Fibroblast of gingiva (primary cell): ENCODE results near the gene ARL6IP4.

Source experiments
- DNase-seq: peaks from one replicate; pipeline ENCODE4 v3.0.0-alpha.2; 2011; ENCODE audit warnings: low read depth

Gene ARL6IP4

DNA sequence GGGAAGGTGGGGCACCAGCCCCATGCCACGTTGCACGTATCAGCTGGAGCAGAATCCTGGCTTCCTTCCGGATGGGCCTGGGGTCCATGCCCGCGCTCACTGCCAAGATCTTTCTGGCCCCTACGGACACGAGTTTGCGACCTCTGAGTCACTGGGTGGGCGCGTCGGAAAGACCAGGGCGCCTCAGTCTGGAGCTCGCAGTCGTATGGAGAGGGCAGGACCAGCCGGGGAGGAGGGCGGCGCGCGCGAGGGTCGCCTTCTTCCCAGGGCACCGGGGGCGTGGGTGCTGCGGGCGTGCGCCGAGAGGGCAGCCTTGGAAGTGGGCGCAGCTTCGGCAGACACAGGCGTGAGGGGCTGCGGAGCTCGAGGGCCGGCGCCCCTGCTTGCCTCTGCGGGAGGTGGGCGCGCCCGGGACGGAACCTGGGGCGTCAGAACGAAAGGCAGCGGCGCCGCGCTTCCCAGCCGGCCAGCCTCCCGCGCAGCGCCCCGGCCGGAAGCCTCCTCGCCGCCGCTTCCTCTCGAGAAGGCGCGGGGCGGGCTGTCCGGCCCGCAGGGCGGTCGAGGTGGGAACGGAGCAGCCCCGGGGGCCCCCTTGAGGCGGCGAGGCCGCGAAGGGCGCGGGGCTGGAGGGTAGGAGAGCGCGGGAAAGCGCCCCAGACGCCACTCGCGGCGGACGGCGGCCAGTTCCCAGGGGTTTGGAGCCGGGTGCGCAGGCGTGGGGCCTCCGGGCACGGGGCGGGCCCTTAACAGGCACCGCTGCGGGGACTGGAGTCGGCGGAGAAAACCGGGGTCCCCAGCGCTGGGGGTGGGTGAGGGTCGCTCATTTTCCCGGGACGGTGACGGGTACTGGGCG lies at the start of gene ARL6IP4:
Gene ARL6IP4 (plus strand): TSS at position 499 of the 853 bp plus-strand sequence. CDS start 459 bp downstream, outside the sequence.
- peak; percentile 54 for DNase-seq

DNA sequence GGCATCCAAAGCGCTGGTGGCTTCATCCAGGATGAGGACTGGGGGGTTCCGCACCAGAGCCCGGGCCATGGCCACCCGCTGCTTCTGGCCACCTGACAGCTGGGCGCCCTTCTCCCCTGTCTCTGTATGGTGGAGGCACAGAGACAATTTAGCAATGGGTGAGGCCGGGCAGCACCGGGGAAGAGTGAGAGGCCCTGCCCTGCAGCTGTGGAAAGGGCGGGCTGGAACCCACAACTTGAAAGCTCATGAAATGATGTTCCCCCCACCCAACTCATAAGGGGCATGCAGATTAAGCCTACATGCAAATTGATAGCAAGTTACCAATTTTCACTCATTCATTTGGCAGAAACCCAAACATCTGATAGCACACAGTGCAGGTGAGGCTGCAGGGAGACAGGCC lies 48.3 kb upstream of the ARL6IP4 start:
- DNase-seq = no peak

GRCh38 chr12:122934722-122935121 lies 45.8 kb upstream of the ARL6IP4 start:
- no peak for DNase-seq

GRCh38 chr12:122935318-122935717 lies 45.2 kb upstream of the ARL6IP4 start:
- no peak for DNase-seq

DNA sequence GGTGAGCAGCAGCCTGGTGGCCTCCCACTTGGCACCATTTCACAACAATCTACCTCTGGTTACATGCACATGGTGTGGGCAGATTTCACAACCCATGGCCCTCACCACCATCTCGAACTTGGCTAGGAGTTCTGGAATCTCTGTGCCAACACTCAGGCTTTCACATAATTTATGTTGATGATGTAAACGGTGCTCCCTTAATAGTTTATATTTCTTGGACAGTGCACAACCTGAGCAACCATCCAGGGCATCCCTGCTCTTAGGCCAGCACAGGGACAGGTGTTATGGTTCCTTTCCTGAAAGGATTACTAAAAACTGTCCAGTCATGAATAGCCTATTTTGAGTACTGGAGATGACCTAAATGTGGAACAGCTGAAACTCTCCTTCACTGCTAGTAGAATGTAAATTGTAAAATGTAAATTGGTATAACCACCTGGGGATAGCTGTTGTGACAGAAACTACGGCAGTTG lies 42.8 kb upstream of the ARL6IP4 start:
- DNase-seq = peak; percentile 75

DNA sequence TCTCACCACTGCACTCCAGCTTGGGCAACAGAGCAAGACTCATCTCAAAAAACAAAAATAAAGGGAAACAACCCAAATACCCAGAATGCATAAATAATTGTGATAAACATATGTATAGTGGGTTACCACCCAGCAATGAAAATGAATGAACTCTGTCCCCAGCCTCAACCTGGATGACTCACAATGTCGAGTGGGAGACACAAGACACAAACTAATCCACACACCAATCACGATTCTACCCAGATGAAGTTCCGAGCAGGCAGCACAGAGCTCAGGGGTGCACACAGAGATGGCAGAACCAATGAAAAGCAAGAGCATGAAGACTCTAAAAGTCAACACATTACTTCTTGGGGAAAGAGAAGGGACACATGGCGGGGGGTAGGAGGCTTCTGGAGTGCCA lies 41.4 kb upstream of the ARL6IP4 start:
- DNase-seq = no peak

DNA sequence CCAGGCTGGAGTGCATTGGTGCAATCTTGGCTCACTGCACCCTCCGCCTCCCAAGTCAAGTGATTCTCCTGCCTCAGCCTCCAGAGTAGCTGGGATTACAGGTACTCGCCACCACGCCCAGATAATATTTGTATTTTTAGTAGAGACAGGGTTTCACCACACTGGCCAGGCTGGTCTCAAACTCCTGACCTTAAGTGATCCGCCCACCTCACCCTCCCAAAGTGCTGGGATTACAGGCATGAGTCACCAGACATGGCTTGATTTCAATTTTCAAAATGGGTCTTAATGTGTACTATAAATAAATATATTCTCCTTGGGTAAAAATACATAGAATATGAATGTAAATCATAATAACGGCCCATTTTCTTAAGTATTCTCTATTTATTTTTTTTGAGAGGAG lies 39.1 kb upstream of the ARL6IP4 start:
- DNase-seq = peak; percentile 32

DNA sequence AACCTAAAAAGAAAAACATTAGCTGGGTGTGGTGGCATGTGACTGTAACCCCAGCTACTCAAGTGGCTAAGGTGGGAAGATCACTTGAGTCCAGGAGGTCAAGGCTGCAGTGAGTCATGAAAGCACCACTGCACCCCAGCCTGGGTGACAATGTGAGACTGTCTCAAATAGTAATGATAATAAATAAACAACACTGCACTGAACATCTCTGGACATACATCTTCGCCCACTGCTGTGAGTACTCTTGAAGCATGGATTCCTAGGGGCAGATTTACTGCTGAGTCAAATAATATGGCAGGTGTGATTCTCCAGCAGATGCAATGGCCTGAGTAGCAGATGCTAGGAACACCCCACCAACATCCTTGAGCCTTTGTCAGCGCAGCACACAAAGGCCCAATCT lies 37.8 kb upstream of the ARL6IP4 start:
- no peak for DNase-seq

DNA sequence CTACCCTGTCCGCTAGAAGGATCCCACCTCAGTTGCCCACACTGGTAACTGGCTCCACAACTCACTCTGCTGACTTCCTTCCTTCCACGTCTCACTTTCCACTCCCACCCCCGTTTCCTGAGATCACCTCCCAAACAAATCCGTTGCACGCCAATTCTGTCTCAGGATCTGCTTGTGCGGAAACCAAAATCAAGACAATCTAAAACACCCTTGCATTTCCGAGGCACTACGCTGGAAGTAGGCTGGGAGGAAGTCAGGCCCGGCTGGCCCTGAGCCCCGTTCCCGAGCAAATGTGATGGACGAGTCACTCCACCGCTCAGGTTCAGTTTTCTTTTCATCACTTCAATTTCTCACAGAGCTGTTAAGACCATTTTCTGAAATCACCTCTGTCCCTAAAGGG lies 37.3 kb upstream of the ARL6IP4 start:
- no peak for DNase-seq

GRCh38 chr12:122944605-122945592 lies 35.6 kb upstream of the ARL6IP4 start:
- DNase-seq = peak; percentile 52

DNA sequence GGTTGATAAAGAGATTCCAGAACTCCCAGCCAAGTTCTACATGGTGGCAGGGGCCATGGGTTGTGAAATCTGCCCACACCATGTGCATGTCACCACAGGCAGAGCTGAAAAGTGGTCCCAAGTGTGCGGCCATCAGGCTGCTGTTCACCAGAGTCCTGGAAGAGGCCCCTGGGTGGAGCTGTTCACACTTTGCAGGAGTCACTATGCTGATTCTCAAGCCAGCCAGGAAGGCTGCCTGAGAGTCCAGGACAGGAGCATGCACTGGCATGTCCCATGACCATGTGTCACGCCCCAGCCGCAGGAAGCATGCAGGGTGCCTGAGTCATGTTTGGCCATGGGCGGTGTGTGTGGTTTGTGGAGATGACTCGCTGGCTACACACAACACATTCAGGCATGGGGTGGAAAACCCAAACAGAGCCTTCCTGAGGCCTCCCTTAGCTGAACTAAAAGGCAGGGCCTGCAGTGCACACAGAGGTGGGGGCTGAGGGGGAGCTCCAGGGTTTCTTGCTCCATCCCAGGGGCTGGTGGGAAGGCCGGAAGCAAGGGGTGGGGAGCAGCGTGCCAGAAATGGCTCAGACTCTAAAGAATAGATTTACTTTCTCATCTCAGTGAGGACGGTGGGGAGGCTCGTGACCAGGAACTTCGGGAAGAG lies 33.7 kb upstream of the ARL6IP4 start:
- DNase-seq = peak; percentile 98

GRCh38 chr12:122947352-122947792 lies 33.1 kb upstream of the ARL6IP4 start:
- no peak for DNase-seq

DNA sequence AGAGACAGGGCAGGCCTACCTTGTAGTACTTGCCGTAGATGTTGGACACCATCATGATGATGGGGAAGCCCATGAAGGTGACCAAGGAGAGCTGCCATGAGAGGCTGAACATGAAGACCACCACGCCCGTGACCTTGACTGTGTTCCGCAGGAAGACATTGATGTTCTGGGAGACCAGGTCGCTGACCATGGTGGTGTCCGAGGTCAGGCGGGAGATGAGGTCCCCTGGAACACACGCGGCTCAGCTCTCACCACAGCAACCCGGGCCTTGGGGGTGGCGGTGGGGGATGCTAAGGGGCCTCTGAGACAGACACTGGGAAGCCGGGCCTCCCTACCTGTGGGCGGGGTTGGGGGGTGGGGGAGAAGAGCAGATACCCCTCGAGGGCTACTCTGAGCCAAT lies 31.9 kb upstream of the ARL6IP4 start:
- no peak for DNase-seq

- DNase-seq = no peak
Measured at GRCh38 chr12:122949405-122949804, 31.1 kb upstream of the ARL6IP4 start.

GRCh38 chr12:122949816-122950675 lies 30.4 kb upstream of the ARL6IP4 start:
- no peak for DNase-seq

DNA sequence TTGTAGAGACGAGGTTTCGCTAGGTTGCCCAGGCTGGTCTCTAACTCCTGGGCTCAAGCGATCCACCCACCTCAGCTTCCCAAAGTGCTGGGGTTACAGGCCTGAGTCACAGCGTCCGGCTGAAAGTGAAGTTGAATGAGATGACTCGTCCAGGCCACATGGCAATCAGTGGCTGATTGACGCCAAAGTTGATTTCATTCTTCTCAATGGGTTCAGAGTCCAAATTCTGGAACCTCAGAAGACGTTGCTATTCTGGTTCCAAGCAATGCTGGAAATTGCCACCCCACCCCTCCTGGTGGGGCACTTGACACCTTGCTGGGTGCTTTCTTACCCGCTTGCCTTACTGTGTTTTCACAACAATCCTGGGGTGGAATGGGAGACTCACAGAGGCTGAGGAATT lies 29.1 kb upstream of the ARL6IP4 start:
- DNase-seq = no peak

DNA sequence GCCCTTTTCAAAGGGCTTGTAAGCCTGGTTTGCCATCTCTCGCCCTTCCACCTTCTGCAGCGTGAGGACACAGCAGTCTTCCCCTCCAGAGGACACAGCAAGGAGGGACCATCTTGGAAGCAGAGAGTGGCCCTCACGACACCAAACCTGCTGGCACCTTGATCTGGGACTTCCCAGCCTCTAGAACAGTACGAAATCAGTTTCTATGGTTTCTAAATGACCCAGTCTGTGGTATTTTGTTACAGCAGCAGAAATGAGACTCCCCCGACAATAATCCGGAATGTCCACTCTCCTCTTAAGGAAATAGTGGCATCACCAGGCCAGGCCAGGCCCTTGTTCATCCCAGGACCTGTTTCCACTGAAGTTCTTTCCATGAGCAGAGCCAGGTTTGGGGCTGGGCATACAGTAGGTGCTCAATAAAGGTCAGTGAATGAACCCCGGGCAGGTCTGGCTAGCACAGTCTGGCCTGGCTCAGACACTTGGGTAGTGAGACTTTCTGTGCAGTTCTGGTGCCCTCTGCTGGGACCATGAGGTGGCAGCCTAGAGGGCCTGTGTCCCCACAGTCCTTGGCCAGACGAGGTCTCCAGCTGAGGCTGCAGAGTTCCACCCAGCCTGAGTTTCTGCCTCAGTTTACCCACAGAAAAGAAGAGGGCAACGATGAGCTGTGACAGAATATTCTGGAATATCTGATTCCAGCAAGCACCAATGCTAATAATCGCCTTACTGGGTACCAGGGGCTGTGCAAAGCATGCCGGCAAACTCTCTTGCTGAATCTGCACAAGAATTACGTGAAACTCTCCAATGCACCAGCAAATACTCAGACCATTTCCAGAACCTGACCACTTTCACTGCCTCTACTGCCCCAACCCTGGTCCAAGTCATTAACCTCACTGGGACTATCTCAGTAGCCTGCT lies 28.2 kb upstream of the ARL6IP4 start:
- peak; percentile 55 for DNase-seq

DNA sequence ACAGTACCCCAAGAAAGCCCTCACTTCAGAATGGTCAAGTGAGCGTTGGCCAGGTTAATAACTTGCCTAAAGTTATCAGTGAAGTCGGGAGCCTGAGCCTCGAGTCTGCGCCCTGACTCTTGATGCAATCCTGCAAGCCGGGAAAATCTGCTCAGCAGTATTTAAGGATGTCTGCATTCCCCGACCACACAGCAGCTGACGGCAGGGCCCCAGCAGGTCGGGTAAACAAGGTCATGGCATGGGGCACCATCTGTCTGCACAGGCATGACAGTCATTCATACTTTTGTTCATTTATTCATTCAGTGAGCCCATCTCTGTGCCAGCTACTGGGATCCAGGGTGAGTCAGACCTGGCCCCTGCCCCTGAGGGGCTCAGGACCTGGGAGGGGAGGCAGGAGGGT lies 25.3 kb upstream of the ARL6IP4 start:
- DNase-seq = no peak

DNA sequence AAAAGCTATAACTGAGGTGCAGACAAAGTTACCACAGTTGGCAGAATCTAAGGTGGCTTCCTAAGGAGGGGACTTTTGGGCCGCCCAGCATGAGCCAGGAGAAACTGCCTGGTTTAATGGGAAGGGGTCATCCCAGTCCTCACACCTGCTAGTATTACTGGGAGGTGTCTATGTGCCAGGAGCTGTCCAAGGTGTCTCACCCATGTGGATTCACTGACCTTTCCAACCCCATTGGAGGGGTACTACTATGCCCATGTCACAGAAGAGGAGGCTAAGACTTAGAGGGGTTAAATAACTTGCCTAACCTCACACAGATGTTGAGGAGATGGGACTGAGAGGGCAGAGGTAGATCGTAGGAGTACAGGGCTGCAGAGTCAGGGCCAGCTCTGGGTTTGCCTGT lies 24.4 kb upstream of the ARL6IP4 start:
- DNase-seq = no peak
